HepG2 (cell line): ENCODE results near the gene ORC3. TPM values are rescaled to one million over a fixed set of nuclear protein-coding genes. Genes with fewer than 3 reads are reported as not detected.

ENCODE experiments used
- ATAC-seq: fragments of 200-7000 bp; cut with Tn5 transposase; 3 replicates; pipeline ENCODE4 v1.9.1; 2020; ENCODE audit warnings: mild to moderate bottlenecking, moderate library complexity
- BruUV-seq: library from RNA; stranded (reverse); fragments of 400-500 nt; replicated peaks from 2 replicates; lab custom pipeline; 2021; lab: Mats Ljungman, UMichigan
- CTCF ChIA-PET: fragments of 300-600 bp; formaldehyde crosslinking; extraction: SDS; loops from one replicate; lab custom pipeline; 2021; ENCODE audit warnings: low total read pairs, inconsistent platforms, low intra/inter-chr PET ratio; lab: Yijun Ruan, JAX
- POLR2A ChIA-PET: fragments of 350-600 bp; sonication (Branson Sonifier 250); formaldehyde crosslinking; loops from one replicate; lab custom pipeline; 2020; ENCODE audit warnings: antibody characterized with exemption, inconsistent platforms; lab: Yijun Ruan, JAX
- DNase-seq: peaks from one replicate; pipeline ENCODE4 v3.0.0-alpha.2; 2015; ENCODE audit warnings: low spot score
- FAIRE-seq: peaks from 3 replicates; lab custom pipeline; 2011; peaks lifted over from hg19 to GRCh38; lab: Jason Lieb, UNC
- H2AFZ ChIP-seq: one replicate; pipeline ENCODE4 v1.6.1; 2011; ENCODE audit warnings: low read length, inconsistent platforms
- H3K27ac ChIP-seq: fragments of 300-600 bp; 3 replicates; pipeline ENCODE4 v1.8.0; 2011; ENCODE audit warnings: mixed run types, mild to moderate bottlenecking, mixed read lengths, low read length, inconsistent platforms; ENCODE audit not compliant: insufficient read depth; ENCODE audit errors: extremely low read length
- H3K27me3 ChIP-seq, 2 experiments: fragments of 200-600 bp in 1 of 2; 2 replicates in 1 of 2; 3 replicates in 1 of 2; pipeline versions ENCODE4 v1.6.0 to v1.8.0; 2011; ENCODE audit warnings: low read length in 2 of 2, mild to moderate bottlenecking in 2 of 2, moderate library complexity in 2 of 2, inconsistent platforms in 1 of 2; ENCODE audit not compliant: insufficient read depth in 2 of 2, control insufficient read depth in 1 of 2
- H3K36me3 ChIP-seq, 2 experiments: fragments of 200-600 bp in 1 of 2; replicated peaks in 1 of 2; 2 replicates in 1 of 2; 3 replicates in 1 of 2; pipeline versions ENCODE4 v1.5.1 to v1.8.0; 2011; ENCODE audit warnings: low read length in 2 of 2, inconsistent platforms in 1 of 2; ENCODE audit not compliant: insufficient read depth in 2 of 2, control insufficient read depth in 1 of 2
- H3K4me1 ChIP-seq: 2 replicates; pipeline ENCODE4 v1.5.1; 2012; ENCODE audit warnings: low read length, inconsistent platforms; ENCODE audit not compliant: insufficient read depth
- H3K4me2 ChIP-seq: 2 replicates; pipeline ENCODE4 v1.6.0; 2011; ENCODE audit warnings: low read depth, low read length, inconsistent platforms
- H3K4me3 ChIP-seq, 3 experiments: fragments of 200-600 bp in 1 of 3; sonication (generic), shearing (Covaris generic) in 1 of 3; replicated peaks in 1 of 3; 2 replicates each; pipeline ENCODE4 v1.5.1; 2011 to 2016; ENCODE audit warnings: low read length in 3 of 3, inconsistent platforms in 2 of 3, low read depth in 2 of 3, mild to moderate bottlenecking in 2 of 3, control low read depth in 1 of 3, mixed read lengths in 1 of 3; ENCODE audit not compliant: insufficient read depth in 1 of 3
- H3K79me2 ChIP-seq: one replicate; pipeline ENCODE4 v1.6.1; 2011; ENCODE audit warnings: low read length, inconsistent platforms; ENCODE audit not compliant: insufficient read depth
- H3K9ac ChIP-seq: 2 replicates; pipeline ENCODE4 v1.6.0; 2011; ENCODE audit warnings: mild to moderate bottlenecking, low read depth, low read length, inconsistent platforms; ENCODE audit not compliant: insufficient read depth
- H3K9me3 ChIP-seq: 2 replicates; pipeline ENCODE4 v1.5.1; 2012; ENCODE audit warnings: mild to moderate bottlenecking, low read length
- H4K20me1 ChIP-seq: 2 replicates; pipeline ENCODE4 v1.6.0; 2011; ENCODE audit warnings: inconsistent platforms, mild to moderate bottlenecking, low read length, moderate library complexity; ENCODE audit not compliant: insufficient read depth
- CSRNP1 ChIP-seq: sonication (generic); formaldehyde crosslinking; IDR thresholded peaks from 2 replicates; pipeline ENCODE4 v1.8.1; 2023; ENCODE audit warnings: mild to moderate bottlenecking, missing genetic modification reagents
- ELF3 ChIP-seq: IDR thresholded peaks from 2 replicates; pipeline ENCODE4 v1.6.1; 2016; ENCODE audit warnings: missing genetic modification reagents, missing compliant biosample characterization
- FOXA3 ChIP-seq: IDR thresholded peaks from 2 replicates; pipeline ENCODE4 v1.6.1; 2016; ENCODE audit warnings: missing genetic modification reagents, missing compliant biosample characterization
- KAT8 ChIP-seq: IDR thresholded peaks from 2 replicates; pipeline ENCODE4 v1.6.1; 2016; ENCODE audit warnings: missing genetic modification reagents, missing compliant biosample characterization
- MAFF ChIP-seq: IDR thresholded peaks from 2 replicates; pipeline ENCODE4 v1.6.1; 2011; ENCODE audit warnings: low read depth, low read length, improper control_type of control experiment
- MTA3 ChIP-seq: sonication (generic); formaldehyde crosslinking; IDR thresholded peaks from 2 replicates; pipeline ENCODE4 v1.4.0; 2020; ENCODE audit warnings: missing genetic modification reagents
- NFRKB ChIP-seq: fragments of 450-650 bp; IDR thresholded peaks from 2 replicates; pipeline ENCODE4 v1.6.1; 2017
- RFX1 ChIP-seq: fragments of 450-650 bp; IDR thresholded peaks from 2 replicates; pipeline ENCODE4 v1.6.1; 2017
- SAP130 ChIP-seq: IDR thresholded peaks from 2 replicates; pipeline ENCODE4 v1.6.1; 2016; ENCODE audit warnings: low read depth
- SOX13 ChIP-seq, 3 experiments: fragments of 450-650 bp in 1 of 3; sonication (generic) in 1 of 3; formaldehyde crosslinking in 1 of 3; IDR thresholded peaks in 2 of 3; conservative IDR thresholded peaks in 1 of 3; 2 replicates each; pipeline versions ENCODE4 v1.5.0 to v1.6.1; 2016 to 2020; ENCODE audit warnings: antibody characterized with exemption in 1 of 3, mild to moderate bottlenecking in 1 of 3, missing compliant biosample characterization in 1 of 3, missing genetic modification reagents in 1 of 3, moderate library complexity in 1 of 3
- THAP11 ChIP-seq: IDR thresholded peaks from 2 replicates; pipeline ENCODE4 v1.6.1; 2016; ENCODE audit warnings: missing biosample characterization, missing genetic modification reagents
- XRCC5 ChIP-seq: fragments of 200-400 bp; formaldehyde crosslinking; optimal IDR thresholded peaks from 2 replicates; pipeline ENCODE3; 2017; ENCODE audit warnings: mild to moderate bottlenecking, low read length
- ZNF609 ChIP-seq: sonication (generic); formaldehyde crosslinking; IDR thresholded peaks from 2 replicates; pipeline ENCODE4 v1.4.0; 2020; ENCODE audit warnings: mild to moderate bottlenecking, missing genetic modification reagents, borderline replicate concordance
- WGBS: methylation state at CpG from one replicate; pipeline ENCODE4 v1.1.6; 2017; ENCODE audit warnings: low lambda C conversion rate; 5-methylcytosine and 5-hydroxymethylcytosine counted together
- in situ Hi-C: cut with HindIII; loops from 2 replicates; pipeline ENCODE4 v1.10.0; 2017; ENCODE audit warnings: low pct_unique_long_range_greater_than_20kb; ENCODE audit not compliant: extremely low pct_ligation_motif_present
- intact Hi-C: fragments of 100-400 bp; cut with micrococcal nuclease; formaldehyde crosslinking; loops from one replicate; pipeline ENCODE4 v1.10.0; 2022; ENCODE audit not compliant: unreplicated experiment
- polyA plus RNA-seq, 8 experiments: library from polyadenylated mRNA; depleted of rRNA in 3 of 8; stranded (reverse) in 7 of 8; unstranded in 1 of 8; fragments of >200 nt; fragmentation: Illumina TruSeq in 4 of 8; extraction: Trizol in 4 of 8; gene quantifications; 2 replicates each; pipeline versions ENCODE4 v1.2.1 to v1.2.3, GENCODE V29; 2011 to 2016; ENCODE audit warnings: low read depth in 4 of 8, missing spikeins in 1 of 8, mixed read lengths in 1 of 8; ENCODE audit not compliant: insufficient read depth in 1 of 8
- total RNA-seq, 5 experiments: library from RNA; depleted of rRNA; stranded (reverse); fragments of >200 nt; fragmentation: Illumina TruSeq; extraction: Trizol; gene quantifications; 2 replicates each; pipeline ENCODE4 v1.2.3, GENCODE V29; 2016; ENCODE audit warnings: low read depth in 1 of 5
- TF ChIP-seq, protein P1 (sequence below): IDR thresholded peaks from 2 replicates; pipeline ENCODE4 v1.4.0; 2020; ENCODE audit warnings: mild to moderate bottlenecking, missing genetic modification reagents

Gene ORC3
- total and polyA plus RNA-seq, 2 of the 13 experiments (the other 11 are each of a cell fraction or from before 2014, with no cell fraction given) = 21.8 to 43.5 TPM

- ChIA-PET POLR2A (interaction anchor here (0.6 to 1.5 kb wide), 4 partner anchors 9 to 183 kb away, joined by 3 to 5 read pairs (median 4); no protein-coding TSS in a partner anchor), CTCF (no interaction called here)
- H3K27ac ChIP-seq = peak overlapping the region; percentile 42
- ATAC-seq (peak; percentile 28), FAIRE-seq (peak; percentile 85), DNase-seq (peak; percentile 76)
- no peaks in the 10 kb centered on the region for H3K36me3 ChIP-seq
- BruUV-seq = no TSS peak
- peaks cover 3% of the 10 kb centered on the region for H4K20me1 ChIP-seq
- peak overlapping the region; percentile 64 for H3K4me2 ChIP-seq
- in situ Hi-C loops (no loop called here), intact Hi-C loops (no loop called here)
- H3K4me3 ChIP-seq = no peak overlapping the region
- H3K9ac ChIP-seq = peak overlapping the region; percentile 28; the same call in 1 of the 2 replicates
- no peaks in the 10 kb centered on the region; a peak in 1 of 5 replicates for H3K27me3 ChIP-seq
- WGBS = 24% methylated on average over 4 of the region's 4 CpGs
- peak overlapping the region; percentile 49 for H2AFZ ChIP-seq
- no peaks in the 10 kb centered on the region for H3K9me3 ChIP-seq
- peaks cover 19% of the 10 kb centered on the region for H3K79me2 ChIP-seq
- peaks cover 28% of the 10 kb centered on the region for H3K4me1 ChIP-seq
- TF ChIP-seq MTA3 (CRISPR knock-in tag) (no peak), FOXA3 (CRISPR knock-in tag) (0 out of 2 replicates have a peak, but pooled peaks have one; percentile 41), MAFF (0 out of 2 replicates have a peak, but pooled peaks have one; percentile 26), CSRNP1 (CRISPR knock-in tag) (no peak), RFX1 (no peak), XRCC5 (peak; percentile 35), ELF3 (0 out of 2 replicates have a peak, but pooled peaks have one; percentile 9), ZNF609 (CRISPR knock-in tag) (no peak), KAT8 (CRISPR knock-in tag) (peak; percentile 36; the same call in 1 of the 2 replicates), SOX13 (IDR thresholded peaks at IDR 0.05) (no peak), SOX13 (CRISPR knock-in tag; conservative IDR thresholded peaks at IDR 0.05 in 1 of 2, IDR thresholded peaks at IDR 0.05 in 1 of 2) (peak in 1 of 2 experiments; percentile 10; a peak in 1 of 4 replicates), THAP11 (peak; percentile 31; the same call in 1 of the 2 replicates), NFRKB (no peak), SAP130 (CRISPR knock-in tag) (peak; percentile 12; the same call in 1 of the 2 replicates)
- TF ChIP-seq, protein P1, sequence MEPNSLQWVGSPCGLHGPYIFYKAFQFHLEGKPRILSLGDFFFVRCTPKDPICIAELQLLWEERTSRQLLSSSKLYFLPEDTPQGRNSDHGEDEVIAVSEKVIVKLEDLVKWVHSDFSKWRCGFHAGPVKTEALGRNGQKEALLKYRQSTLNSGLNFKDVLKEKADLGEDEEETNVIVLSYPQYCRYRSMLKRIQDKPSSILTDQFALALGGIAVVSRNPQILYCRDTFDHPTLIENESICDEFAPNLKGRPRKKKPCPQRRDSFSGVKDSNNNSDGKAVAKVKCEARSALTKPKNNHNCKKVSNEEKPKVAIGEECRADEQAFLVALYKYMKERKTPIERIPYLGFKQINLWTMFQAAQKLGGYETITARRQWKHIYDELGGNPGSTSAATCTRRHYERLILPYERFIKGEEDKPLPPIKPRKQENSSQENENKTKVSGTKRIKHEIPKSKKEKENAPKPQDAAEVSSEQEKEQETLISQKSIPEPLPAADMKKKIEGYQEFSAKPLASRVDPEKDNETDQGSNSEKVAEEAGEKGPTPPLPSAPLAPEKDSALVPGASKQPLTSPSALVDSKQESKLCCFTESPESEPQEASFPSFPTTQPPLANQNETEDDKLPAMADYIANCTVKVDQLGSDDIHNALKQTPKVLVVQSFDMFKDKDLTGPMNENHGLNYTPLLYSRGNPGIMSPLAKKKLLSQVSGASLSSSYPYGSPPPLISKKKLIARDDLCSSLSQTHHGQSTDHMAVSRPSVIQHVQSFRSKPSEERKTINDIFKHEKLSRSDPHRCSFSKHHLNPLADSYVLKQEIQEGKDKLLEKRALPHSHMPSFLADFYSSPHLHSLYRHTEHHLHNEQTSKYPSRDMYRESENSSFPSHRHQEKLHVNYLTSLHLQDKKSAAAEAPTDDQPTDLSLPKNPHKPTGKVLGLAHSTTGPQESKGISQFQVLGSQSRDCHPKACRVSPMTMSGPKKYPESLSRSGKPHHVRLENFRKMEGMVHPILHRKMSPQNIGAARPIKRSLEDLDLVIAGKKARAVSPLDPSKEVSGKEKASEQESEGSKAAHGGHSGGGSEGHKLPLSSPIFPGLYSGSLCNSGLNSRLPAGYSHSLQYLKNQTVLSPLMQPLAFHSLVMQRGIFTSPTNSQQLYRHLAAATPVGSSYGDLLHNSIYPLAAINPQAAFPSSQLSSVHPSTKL (CRISPR knock-in tag) = peak; percentile 45; the same call in 1 of the 2 replicates
Observed at GRCh38 chr6:87705070-87705691, 115.2 kb downstream of the ORC3 start.
